LNCAP (cell line): ENCODE data around the gene HNRNPH2.

ENCODE experiments used
- TF ChIP-seq, protein P1 (sequence below): fragments of 450-650 bp; IDR thresholded peaks from 2 replicates; pipeline ENCODE4 v1.5.1; 2017; ENCODE audit warnings: mild to moderate bottlenecking

HNRNPH2 gene

DNA sequence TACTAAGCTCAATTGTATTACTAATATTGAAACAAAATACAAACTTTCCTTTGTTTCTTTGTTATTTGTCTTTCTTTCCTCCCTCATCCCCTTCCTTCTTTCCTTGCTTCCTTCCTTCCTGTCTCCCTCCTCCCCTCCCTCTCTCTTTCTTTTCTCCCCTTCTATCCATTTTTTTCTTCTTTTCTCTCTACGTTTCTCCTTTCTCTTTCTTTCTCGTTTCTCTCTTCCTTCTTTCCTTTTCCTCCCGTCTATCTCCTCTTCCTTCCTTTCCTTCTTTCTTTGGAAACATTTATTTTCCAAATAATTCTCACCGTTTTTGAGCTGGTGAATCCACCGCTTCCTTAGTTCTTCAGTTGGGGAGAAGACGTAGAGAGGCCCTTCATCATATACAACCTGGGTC lies 38.3 kb upstream of the HNRNPH2 start:
- TF ChIP-seq, protein P1, sequence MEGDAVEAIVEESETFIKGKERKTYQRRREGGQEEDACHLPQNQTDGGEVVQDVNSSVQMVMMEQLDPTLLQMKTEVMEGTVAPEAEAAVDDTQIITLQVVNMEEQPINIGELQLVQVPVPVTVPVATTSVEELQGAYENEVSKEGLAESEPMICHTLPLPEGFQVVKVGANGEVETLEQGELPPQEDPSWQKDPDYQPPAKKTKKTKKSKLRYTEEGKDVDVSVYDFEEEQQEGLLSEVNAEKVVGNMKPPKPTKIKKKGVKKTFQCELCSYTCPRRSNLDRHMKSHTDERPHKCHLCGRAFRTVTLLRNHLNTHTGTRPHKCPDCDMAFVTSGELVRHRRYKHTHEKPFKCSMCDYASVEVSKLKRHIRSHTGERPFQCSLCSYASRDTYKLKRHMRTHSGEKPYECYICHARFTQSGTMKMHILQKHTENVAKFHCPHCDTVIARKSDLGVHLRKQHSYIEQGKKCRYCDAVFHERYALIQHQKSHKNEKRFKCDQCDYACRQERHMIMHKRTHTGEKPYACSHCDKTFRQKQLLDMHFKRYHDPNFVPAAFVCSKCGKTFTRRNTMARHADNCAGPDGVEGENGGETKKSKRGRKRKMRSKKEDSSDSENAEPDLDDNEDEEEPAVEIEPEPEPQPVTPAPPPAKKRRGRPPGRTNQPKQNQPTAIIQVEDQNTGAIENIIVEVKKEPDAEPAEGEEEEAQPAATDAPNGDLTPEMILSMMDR, result no peak

GRCh38 chrX:101370888-101371504 lies 37.0 kb upstream of the HNRNPH2 start:
- TF ChIP-seq, protein P1, result no peak

- TF ChIP-seq, protein P1, result no peak
Observed at GRCh38 chrX:101377547-101377946, 30.5 kb upstream of the HNRNPH2 start.

GRCh38 chrX:101383679-101384205 lies 24.3 kb upstream of the HNRNPH2 start:
- TF ChIP-seq, protein P1, result no peak

- TF ChIP-seq, protein P1, result no peak
Observed at GRCh38 chrX:101385026-101385684, 22.9 kb upstream of the HNRNPH2 start.

DNA sequence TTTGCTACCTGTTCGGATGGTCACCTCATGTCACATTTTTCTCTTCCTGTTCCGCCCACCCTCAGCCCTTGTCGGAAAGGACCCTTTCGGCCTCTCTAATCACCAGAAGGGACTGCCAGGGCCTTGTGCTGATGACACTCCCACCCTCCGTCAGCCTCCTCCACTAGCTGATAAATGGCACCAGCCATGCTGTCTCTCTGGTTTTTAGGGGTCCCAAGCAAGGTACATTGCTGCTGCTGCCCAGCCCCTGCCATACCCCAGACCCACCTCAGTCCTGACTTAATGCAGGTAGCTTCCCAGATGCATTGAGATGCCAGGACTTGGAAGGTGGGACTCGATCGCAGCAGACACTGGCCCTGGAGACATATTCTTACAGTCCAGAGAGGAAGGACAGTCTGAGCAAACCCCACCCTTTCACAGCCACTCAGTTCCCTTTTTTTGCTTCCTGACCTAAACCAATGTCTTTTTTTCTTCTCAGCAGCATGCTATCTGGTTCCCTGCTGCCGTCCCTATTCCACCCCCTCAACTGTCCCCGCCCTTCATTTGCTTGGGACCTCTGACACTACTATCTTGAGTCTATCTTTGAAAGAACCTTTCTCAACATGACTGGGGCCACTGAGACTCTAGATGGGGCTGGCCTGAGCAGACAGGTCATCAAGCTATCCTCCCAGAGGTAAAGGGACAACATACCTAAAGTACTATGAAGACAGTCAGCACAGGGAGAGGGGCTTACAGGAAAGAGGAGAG lies 22.1 kb upstream of the HNRNPH2 start, which contains the start of gene BTK:
Gene BTK (minus strand): TSS at position 397 of the 747 bp plus-strand sequence. CDS start 10,907 bp downstream, outside the sequence.
- TF ChIP-seq, protein P1, result no peak

DNA sequence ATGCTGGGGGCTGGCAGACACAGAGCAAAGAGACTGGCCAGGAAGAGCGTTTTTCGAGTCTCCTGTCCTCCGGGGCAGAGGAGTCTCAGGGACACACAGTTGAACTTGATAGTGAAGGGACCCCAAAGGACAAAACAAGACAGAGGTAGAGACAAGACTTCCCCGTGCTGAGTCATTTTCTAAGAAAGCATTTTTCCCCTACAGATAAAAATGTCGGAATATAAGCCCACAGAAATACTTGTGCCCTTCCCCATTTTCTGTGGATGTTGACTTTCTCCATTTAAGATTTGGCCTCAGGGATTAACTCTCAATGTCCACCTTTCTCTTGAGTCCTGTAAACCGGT lies 21.5 kb upstream of the HNRNPH2 start:
- TF ChIP-seq, protein P1, result no peak
